AG09309 (cell line): ENCODE results near the gene SLC39A9.

Experiments
- DNase-seq: peaks from one replicate; pipeline ENCODE4 v3.0.0-alpha.2; 2010; ENCODE audit warnings: low read depth
- H3K4me3 ChIP-seq: 2 replicates; pipeline ENCODE4 v1.5.1; 2011; ENCODE audit warnings: mild to moderate bottlenecking, low read depth, low read length, moderate library complexity; ENCODE audit not compliant: control insufficient read depth
- TF ChIP-seq, protein P1 (sequence below): IDR thresholded peaks from 2 replicates; pipeline ENCODE4 v1.5.1; 2011; ENCODE audit warnings: mild to moderate bottlenecking, low read depth, low read length, inconsistent platforms; ENCODE audit not compliant: insufficient read depth, control insufficient read depth; ENCODE audit errors: missing control alignments

The SLC39A9 gene

DNA sequence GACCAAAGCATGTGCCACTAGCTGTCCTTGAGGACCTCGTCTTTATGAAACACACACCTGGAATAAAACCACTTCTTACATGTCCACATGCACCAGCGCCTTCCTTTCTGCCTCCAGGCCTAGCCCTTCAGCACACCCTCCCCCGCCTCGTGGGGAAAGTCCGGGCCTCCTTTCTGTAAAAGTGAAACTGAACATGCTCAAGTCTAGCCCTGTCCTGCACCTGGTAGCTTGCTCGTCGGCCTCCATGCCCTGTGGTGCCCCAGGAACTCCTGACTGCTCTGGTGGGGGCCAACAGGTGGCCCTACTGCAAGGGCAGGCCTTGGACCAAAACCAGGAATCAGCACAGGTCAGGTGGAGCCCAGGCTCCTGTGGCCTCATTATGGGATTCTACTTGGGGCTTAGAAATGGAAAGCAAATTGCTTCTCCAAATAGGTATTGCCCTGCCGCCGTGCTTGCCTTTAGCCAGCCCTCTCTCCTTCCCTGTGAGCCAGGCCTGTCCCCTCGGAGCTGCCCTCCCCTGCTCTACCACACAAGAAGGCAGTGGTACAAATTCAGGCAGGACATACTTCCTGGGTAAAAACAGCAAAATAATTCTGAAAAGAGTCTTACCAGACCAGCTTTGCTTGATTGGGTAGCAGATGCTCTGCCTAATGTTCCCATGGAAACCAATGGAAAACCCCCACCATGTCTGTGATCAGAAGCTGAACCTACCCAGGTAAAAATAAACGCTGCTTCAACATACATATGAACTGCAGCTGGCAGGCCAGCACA, 43.9 kb upstream of the SLC39A9 start:
- no peak overlapping the region for H3K4me3 ChIP-seq
- TF ChIP-seq, protein P1, sequence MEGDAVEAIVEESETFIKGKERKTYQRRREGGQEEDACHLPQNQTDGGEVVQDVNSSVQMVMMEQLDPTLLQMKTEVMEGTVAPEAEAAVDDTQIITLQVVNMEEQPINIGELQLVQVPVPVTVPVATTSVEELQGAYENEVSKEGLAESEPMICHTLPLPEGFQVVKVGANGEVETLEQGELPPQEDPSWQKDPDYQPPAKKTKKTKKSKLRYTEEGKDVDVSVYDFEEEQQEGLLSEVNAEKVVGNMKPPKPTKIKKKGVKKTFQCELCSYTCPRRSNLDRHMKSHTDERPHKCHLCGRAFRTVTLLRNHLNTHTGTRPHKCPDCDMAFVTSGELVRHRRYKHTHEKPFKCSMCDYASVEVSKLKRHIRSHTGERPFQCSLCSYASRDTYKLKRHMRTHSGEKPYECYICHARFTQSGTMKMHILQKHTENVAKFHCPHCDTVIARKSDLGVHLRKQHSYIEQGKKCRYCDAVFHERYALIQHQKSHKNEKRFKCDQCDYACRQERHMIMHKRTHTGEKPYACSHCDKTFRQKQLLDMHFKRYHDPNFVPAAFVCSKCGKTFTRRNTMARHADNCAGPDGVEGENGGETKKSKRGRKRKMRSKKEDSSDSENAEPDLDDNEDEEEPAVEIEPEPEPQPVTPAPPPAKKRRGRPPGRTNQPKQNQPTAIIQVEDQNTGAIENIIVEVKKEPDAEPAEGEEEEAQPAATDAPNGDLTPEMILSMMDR, result no peak
- DNase-seq, result no peak

DNA sequence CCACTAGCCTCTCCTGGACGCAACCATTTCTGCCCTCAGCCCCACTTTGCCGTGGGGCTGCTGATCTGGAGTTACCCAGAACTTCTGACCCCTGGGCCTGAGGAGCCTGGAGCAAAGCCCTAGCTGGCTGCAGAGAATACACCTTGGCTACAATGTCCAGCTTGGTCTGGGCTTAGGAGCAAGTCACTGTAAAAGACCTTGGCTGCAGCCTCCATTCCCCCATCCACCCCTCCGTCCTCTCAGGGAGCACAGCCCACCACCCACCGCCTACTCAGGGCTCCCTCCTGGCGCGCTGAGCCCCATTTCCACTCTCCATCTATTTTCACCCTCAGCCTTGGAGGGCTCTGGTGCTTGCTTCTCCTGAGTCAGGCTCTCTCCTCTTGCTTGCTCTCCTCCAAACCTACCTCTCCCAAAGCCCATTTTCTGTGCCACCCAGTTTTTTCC, 43.3 kb upstream of the SLC39A9 start:
- no peak for DNase-seq
- H3K4me3 ChIP-seq, result no peak overlapping the region
- TF ChIP-seq, protein P1, result no peak

DNA sequence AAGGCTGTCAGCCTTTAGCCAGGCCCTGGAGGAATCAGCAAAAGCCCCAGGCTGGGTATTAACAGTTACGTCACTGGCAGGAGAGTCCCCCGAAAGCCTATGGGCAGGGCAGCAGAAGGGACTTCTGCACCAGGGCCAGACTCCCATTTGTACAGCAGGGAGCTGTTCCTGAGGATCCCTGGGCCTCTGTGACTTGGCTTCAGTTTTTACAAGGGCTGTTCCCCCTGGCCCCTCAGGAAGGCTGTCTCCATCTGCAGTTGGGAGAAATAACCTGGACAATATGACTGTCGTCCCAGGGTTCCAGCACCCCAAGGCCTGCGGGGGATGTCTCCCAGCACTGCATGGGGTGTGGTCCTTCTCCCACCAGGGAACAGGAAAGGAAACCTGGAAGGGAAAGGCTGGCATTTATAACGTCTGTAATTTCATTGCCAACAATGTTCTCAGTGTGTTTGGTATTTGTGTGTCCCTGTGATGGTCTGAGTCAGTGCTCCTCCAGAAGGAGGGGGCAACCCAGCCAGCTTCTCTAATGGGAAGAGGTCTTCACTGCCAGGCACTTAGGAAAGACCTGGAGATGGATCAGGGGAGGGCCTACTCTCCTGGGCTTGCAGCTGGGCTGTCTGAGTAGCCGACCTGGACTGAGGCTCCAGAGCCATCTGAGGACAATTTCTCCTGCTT, 42.7 kb upstream of the SLC39A9 start:
- TF ChIP-seq, protein P1, result no peak
- DNase-seq, result peak; percentile 25
- no peak overlapping the region for H3K4me3 ChIP-seq

DNA sequence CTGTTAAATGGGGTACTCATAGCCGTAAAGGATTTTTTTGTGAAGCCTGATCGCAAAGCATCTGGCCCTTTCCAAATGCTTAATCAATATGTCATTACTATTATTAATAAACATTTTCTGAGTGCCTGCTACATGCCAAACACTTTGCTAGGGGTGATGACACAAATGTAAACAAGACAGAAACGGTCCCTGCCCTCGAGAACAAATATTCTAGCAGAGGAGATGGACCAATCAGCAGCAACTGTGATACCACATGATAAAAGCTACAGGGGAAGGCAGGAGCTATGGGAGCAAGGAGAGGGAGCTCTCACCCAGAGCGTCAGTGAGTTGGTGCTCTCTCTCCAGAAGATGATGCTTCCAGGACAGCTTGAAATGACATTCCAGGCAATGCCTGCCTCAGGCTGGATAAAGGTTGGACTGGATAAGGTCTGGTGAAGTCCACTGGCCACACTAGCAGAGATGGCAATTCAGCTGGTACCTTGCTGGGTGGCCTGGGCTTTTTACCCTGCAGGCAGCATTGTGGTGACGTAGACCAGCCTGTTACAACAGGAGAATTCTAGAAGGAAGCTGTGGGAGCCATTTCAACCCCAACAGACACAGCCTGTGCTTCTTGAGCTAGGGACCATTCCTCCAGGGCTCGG, 41.5 kb upstream of the SLC39A9 start:
- DNase-seq, result no peak
- H3K4me3 ChIP-seq, result no peak overlapping the region
- TF ChIP-seq, protein P1, result no peak

DNA sequence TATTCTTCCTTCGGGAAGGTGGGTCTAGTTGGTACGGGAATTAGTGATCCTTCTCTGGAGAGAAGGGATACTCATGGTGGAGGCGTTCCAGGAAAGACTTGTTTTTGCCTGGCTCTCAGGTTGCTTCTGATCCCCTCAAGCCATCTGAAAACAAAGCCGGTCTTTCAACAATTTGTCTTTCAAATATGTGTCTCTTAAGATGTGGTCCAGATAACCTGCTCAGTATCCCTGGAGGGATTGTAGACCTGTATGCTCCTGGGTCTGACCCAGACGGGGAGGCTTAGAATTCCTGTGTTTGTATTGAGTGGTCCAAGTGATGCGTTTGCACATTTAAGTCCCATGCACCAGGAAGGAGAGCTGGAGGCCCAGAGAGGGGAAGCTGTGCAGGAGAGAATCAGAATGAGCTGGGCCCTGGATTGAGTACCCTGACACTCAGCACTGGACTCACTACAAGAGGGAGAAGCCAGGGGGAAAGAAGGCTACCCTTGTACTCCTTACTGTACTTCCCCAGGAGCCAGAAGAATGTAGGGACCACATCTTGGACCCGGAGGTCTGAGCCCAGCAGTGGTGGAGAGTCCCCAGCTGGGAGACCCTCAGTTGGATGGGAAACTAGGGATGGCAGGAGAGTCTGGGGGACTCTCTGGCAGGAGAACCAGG, 40.8 kb upstream of the SLC39A9 start:
- TF ChIP-seq, protein P1, result no peak
- no peak overlapping the region for H3K4me3 ChIP-seq
- no peak for DNase-seq

DNA sequence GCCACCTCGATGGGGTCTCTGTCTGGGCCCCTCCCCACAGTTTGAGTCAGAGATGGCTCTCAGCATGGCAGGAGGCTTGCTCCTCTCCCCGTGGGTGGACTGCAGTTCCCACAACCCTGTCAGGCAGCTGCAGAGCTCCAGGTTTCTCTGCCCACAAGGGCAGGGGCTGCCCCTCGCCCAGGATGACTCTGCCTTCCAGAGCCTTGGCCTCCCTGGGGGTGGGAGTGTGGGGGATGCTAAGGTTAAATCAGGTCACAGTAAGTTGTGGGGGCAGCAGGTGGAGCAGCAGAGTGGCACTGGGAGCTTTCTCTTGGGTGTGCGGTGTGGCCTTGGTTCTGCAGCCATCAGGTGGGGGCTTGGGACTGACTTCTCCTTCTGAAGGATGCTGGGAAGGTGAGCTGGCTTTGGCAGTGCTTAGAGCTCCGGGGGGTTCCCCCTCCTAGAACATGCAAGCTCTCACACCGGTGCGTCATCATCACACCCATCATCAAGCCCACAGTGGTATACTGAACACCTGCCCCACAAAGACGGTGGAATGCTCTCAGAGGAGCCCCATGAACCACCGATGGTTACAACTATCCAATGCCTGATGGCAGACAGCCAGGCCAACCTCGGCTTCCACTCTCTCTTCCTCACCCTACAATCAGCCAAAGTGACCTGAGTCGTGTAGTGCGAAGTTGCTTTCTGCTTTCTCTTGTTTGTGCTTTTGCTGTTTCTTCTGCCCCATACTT, 40.1 kb upstream of the SLC39A9 start:
- DNase-seq, result no peak
- H3K4me3 ChIP-seq, result no peak overlapping the region

More for the DNA sequence above, 40.1 kb upstream of the SLC39A9 start:
- TF ChIP-seq, protein P1, result no peak
